Activated CD8-positive, alpha-beta memory T cell treated with anti-CD3 and anti-CD28 coated beads, Interleukin-2, amount 50 U/mL, for 24 hours (primary cell): ENCODE data around the gene KRTAP19-1.
"Not testable (repeated sequence)": the region's sequence is repeated elsewhere in the genome, so short reads cannot be mapped to it uniquely, and the experiment has no call there.

Experiments
- DNase-seq: peaks from one replicate; pipeline ENCODE4 v3.0.0-alpha.2; 2020; ENCODE audit errors: extremely low read depth

Gene KRTAP19-1

DNA sequence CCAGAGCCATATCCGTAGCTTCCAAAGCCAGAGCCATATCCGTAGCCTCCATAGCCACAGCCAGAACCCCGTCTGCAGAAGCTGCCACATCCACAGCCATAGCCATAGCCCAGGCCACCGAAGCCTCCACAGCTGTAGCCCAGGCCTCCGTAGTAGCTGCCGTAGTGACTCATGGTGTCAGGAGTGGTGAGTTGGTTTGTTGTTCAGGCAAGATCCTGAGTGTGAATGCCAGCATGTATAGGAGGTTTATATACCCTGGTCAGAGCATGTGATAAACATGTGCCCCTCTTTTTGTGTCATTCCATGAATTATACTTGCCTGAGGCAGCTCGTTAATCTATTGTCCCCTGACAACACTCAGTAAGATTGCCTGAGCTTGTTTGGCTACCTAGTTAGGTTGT, at the start of gene KRTAP19-1:
Gene KRTAP19-1, minus strand, starts transcription at position 223 of the 400 bp plus-strand sequence. Its CDS starts 50 bp downstream, at position 173.
- DNase-seq = no peak

DNA sequence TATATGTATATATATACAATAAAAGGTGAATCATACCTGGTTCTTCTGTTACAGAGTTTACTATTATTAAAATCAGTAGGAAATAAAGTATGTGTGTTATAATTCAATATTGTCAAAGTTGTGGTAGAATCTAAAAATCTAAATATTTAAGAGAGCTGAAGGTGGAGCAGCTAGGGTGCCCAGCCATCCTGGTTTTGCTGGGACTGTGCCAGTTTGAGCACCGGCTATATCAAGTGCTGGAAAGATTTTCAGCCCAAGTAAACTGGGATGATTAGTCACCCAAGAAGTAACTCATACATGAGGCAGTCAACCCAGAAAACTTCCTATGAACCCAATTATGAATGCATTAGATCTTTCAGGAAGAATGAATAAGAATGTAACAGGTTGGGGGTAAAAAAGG, 38.7 kb upstream of the KRTAP19-1 start:
- no peak for DNase-seq

DNA sequence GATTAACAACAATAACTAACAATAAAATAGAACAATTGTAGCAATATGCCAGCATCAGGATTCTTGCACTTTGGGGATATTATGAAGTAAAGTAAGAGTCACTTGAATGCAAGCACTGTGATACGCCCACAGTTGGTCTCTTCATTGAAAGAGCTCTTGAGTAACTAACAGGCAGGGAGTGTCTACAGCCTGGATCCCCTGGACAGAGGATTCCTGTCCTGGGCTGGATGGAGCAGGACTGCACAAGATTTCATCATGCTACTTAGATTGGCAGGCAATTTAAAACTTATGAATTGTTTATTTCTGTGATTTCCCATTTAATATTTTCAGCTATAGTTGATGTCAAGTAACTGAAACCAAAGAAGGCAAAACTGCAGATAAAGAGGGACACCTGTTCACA, 35.5 kb upstream of the KRTAP19-1 start:
- DNase-seq = no peak

DNA sequence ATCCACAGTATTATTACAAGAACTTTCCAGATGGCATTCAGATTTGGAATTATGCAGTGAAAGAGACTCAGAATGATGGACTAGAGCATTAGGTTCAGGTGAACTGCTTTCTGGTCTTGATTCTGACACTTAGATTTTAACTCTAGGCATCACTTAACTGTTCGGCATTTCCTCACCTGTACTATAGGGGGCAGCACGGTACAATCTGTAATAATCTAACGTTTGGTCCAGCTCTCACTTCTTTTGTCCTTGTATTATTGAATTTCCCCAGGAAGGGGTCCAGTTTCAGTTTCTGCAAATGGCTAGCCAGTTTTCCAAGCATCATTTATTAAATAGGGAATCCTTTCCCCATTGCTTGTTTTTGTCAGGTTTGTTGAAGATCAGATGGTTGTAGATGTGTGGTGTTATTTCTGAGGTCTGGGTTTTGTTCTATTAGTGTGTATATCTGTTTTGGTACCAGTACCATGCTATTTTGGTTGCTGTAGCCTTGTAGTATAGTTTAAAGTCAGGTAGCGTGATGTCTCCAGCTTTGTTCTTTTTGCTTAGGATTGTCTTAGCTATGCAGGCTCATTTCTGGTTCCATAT, 25.5 kb upstream of the KRTAP19-1 start:
- DNase-seq = not testable (repeated sequence)

DNA sequence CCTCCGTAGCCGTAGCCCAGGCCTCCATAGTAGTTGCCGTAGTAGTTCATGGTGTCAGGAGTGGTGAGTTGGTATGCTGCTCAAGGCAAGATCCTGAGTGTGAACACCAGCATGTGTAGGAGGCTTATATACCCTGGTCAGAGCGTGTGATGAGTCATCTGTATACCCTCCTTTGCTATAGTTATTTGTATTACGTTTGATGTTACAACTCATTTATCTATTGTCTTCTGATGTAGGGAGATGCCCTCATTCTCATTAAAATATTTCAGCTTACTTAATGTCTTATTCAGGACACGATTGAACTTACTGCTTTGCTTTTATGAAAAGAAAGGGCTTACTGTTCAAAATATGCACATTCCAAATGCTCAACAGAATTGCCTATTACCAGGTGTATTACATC, 21.9 kb upstream of the KRTAP19-1 start, which contains the start of gene KRTAP19-5:
Gene KRTAP19-5, minus strand, starts transcription at position 101 of the 400 bp plus-strand sequence. Its CDS starts 51 bp downstream, at position 50.
- DNase-seq = no peak

DNA sequence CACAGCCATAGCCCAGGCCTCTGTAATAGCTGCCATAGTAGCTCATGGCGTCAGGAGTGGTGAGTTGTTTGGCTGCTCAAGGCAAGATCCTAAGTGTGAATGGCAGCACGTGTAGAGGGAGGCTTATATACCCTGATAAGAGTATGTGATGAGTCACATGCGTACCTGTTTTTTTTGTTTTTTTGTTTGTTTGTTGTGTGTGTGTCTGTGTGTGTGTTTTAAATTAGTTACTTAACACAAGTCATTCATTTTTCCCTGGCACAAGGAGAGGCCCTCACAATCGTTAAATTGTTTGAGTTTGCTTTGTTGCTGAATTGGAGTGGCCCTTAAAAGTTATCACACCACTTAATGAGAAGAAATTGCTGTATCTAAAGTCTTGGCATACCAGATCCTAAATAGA, 16.9 kb upstream of the KRTAP19-1 start, which contains the start of gene KRTAP19-4:
Gene KRTAP19-4, minus strand, starts transcription at position 101 of the 400 bp plus-strand sequence. Its CDS starts 55 bp downstream, at position 46.
- DNase-seq = no peak

DNA sequence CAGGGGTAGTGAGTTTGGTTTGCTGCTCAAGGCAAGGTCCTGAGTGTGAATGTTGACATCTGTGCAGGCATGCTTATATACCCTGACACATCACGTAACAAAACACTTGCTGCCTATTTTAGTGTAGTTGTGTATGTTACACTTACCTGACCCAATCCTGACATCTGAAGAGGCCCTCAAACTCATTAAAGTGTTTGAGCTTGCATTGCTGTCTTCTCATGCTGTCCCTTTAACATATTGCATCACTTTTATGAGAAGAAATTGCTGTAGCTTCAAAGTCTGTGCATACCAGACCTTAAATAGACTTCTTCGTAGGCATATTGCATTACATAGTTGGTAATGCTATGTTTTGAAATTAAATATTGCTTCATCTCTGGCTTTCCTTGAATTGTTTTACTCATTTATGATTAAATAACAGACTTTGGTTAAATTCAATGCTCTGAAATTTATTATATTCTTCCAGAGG, 11.8 kb upstream of the KRTAP19-1 start, which contains the start of gene KRTAP19-3:
Gene KRTAP19-3, minus strand, starts transcription at position 51 of the 466 bp plus-strand sequence. CDS start 56 bp downstream, outside the sequence.
- DNase-seq = no peak

DNA sequence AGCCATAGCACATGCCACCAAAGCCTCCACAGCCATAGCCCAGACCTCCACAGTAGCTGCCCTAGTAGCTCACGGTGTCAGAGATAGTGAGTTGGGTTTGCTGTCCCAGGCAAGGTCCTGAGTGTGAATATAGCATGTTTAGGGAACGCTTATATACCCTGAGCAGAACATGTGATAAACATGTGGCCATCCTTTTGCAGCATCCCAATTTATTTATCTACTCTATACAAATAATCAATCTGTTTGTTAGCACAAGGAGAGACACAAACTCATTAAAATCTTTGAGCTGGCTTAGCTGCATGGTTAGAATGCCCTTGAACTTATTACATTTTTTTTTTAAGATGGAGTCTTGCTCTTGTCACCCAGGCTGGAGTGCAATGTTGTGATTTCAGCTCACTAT, 7.2 kb upstream of the KRTAP19-1 start, which contains the start of gene KRTAP19-2:
Gene KRTAP19-2, minus strand, starts transcription at position 101 of the 400 bp plus-strand sequence. Its CDS starts 88 bp downstream, at position 13.
- no peak for DNase-seq

DNA sequence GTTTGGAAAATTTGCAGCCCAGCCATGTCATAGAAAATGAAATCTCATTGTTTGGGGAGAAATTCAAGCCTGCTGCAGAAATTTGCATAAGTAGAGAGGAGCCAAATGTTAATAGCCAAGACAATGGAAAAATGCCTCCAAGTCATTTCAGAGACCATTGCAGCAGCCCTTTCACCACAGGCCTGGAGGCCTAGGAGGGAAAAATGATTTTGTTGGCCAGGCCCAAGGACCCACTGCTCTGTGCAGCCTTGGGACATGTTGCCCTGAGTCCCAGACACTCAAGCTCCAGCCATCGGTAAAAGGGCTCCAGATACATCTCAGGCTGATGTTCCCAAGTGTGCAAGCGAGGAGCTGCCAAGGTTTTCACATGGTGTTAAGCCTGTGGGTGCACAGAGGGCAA, 6.0 kb upstream of the KRTAP19-1 start:
- no peak for DNase-seq

DNA sequence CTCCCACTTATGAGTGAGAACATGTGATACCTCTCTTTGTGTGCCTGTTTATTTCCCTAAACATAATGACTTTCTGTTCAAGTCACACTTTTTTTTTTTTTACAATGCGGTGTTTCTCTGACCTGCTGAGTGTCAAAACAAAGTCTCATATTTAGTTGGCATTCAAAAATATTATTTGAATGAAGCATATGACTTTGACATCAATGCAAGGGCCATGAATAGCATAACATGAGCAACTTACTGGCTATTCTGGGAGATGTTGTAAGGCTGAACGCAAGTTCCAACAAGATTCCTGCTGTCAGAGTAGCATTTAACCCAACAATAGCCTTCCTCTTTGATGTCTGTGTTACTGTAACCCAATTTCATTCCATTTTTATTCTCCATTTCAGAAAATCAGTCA, 2.0 kb upstream of the KRTAP19-1 start:
- no peak for DNase-seq

DNA sequence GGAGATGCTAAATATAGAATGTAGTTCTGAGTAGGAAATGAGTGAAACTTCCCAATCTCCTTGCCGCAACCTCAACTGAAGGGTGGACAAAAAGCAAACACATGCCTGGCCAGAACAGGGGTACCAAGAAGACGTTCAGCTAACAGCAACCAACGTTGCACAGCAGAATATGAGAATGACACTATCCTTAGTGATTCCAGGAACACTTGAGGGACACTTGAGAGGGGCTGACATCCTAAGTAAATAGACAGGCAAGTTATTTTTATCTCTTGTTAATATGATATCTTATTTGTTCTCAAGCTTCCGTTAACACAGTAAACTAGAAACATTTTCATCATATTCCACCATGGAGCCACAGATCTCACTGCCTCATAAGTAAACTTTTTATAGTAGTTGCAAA, 908 bp downstream of the KRTAP19-1 start:
- no peak for DNase-seq

DNA sequence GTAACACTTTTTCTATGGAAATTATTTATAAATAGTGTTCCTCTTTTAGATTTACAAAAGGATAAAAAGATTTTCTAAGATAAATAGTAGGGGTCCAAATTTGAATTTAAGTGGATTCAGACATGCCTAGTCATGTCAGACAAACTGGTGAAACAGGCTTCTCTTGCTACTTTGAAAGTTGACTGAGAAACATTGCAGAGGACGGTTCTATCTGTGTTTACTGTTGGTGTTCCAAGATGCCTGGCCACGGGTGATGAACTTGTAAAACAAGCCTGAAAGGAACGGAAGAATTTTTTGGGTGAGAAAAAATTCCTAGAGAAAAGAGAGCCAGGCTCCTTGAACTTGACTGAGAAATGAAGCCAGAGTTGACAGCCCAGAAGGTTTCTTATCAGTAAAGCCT, 2.2 kb downstream of the KRTAP19-1 start:
- no peak for DNase-seq

DNA sequence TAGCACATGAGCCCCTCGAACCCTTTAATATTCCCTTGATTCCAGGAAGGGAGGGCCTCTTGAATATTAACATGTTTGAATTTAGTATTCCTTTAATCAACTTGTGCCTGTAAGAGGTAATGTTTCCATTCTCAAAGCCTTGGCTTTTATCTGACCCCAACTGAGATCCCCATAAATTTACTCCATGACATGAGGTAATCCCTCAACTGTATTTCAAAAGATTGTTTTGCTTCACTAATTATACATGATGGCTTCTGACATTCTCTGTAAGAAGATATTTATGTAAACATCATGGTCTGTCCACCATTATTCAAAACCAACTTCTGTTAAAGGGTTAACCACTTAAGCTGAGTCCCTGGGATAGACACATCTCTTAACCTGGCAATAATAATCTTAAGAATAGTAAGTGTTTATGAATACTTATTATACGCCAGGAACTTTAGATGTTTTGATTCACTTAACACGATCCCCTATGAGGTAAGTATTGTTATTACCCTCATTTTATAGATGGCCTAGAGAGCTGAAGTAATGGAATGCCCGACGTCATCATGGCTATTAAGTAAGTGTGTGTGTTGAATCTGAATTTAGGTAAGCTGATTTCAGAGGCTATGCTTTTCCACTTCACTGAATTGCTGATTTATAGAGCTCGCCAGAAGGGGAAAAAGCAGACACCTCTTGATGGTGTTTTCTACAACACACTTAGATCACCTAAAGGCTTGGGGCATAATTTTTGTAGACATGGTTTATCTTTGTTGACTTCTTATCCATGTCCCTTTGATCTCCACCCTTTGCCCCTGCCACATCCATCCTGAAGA, 11.1 kb downstream of the KRTAP19-1 start:
- DNase-seq = no peak

DNA sequence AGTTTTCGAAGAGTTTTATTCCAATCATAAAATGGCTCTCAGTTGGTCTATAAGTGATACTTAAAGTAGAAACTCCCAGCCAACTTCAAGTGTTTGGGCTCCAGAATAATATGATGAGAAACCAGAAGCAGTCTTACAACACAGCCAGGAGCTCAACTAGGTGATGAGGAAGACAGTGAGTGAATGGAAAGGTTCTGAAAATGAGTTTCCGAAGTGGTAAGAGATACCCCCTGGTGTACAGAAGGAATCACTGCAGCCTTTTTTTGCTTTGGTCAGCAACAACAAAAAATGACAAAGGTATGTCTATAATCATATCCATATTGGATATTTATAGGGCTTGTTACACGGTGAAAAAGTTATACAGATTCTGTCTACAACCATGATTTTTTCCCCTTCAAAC, 16.5 kb downstream of the KRTAP19-1 start:
- DNase-seq = no peak

DNA sequence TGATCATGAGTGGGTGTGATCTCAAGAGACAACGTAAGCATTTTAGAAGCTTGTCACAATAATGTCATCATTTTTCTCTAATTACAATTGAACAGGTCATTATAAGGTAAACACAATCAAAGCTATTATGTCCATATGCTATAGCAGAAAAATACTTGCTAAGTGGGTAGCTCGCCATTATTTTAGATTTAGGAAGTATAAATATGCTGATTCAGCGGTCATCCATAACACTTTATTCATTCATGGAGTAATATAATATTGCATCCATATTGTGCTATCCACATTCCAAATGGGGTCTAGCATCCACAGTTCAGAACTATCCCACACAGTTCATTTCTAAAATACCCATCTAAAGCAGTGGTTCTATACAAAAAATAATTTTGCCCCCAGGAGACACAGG, 31.7 kb downstream of the KRTAP19-1 start:
- DNase-seq = no peak

DNA sequence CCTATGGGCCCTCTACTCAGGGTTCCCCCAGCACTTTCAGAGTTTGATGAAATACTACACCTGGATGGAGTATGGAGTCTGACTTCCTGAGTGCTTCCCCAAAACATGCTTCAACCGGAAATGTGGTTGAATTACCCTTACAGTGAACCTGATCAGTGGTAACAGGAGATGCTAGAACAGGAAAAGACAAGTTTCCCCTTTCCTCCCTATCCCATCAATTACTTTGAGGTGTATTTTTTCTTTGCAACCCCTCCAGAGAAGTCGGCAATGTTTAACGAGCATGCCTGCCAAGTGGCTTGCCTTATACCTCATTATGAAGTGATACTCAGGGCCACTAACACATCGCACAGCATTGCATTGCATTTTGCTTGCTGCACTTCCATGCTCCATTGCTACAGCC, 33.1 kb downstream of the KRTAP19-1 start:
- no peak for DNase-seq

DNA sequence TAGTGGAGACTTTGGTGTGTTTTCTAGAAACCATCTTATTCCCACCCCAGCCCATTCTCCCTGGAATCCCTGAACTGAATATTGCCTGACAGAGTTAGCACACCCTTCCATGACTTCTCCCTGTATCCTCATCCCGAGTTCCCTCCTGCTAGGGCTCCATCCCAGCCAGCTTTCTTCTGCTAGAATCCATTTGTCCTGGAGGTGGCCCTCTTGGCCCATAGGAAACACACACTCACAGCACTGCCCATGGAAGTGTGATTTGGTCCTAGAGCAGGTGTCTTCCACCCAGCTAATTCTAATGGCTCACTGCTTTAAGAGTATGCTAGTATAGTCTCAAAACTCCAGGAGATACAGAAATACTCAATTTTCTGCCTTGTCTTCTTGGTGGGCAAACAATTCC, 36.0 kb downstream of the KRTAP19-1 start:
- no peak for DNase-seq

DNA sequence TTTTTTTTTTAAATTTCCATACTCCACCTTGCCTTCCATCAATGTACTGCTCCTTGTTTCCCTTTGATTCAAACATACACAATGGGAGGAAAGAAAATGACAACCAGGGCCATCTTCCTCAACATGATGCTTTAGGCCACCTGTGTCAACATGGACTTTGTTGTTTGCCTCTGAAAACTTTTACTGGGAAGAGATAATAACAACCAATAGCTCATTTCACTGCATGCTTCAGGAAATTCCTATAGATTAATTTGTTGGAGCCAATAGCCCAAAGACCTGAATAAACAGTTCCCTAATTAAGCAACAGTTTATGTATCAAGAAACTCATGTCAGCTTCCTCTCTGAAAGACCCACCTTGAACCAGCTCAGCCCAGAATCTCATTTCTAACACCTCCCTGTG, 36.9 kb downstream of the KRTAP19-1 start:
- no peak for DNase-seq

DNA sequence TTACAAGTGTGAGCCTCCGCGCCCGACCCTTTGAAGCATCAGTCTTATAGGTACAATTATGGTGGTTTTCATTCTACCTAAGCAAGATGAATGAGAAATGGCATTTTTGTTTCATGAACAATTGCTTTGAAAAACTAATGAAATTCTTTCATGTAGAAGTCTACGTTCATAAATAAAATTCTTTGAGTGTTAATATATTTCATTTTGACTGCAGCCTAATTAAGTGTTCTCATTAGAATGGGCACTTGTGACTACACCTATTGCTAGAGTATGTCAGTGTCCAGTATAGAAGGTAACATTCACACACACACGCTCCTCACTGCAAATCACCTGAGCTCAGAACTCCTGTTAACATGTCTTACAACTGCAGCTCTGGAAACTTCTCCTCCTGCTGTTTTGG, 40.2 kb downstream of the KRTAP19-1 start, which contains the start of gene KRTAP15-1:
Gene KRTAP15-1, plus strand, starts transcription at position 301 of the 400 bp plus-strand sequence. Its CDS starts 53 bp downstream, at position 354.
- DNase-seq = no peak

DNA sequence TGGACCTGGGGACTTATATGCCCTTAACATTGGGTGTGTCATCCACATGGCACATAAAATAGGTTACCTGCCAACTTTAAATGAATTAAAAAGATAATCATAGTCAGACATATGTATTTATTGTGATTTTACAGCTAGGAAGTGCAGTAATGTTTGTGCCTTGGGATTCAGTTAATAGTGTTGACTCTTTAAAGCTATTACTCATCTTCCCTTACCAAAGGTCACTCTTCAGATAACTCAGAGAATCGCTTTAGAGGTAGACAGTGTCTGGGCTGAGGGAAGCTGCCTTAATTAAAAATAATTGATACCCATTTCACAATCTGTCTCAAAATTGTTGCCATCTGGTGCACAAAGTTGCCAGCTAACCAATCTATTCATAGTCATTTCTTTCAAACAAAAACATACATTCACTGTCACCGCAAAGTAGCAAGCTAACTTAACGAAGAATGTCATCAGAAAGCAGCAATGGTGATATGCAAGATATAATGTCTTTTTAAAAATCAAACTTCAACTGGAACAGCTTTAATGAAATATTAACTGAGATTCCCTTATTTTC, 43.1 kb downstream of the KRTAP19-1 start:
- no peak for DNase-seq

DNA sequence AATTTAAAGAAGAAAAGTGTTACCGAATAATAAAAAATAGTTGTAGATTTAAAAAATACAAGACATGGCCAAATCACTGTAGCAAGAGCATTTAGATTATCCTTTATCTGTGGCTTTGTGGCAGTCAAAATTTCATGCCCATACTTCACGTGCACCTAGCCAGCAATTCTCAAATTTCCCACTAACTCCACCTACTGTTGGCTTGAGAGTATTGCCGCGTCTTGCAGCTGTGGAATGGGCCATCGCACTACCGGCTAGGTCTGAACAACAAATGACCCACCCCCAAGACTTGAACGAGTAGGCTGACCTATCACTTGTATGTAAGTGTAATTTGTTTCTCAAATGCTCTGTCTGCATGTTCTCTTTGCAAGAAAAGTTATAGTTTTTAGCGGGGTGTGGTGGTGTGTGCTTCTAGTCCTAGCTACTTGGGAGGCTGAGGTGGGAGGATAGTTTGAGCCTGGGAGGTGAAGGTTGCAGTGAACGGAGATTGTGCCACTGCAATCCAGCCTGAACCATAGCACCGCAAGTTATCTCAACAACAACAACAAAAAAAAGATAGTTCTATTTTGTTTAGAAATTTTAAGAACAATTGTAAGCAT, 46.0 kb downstream of the KRTAP19-1 start:
- DNase-seq = no peak

DNA sequence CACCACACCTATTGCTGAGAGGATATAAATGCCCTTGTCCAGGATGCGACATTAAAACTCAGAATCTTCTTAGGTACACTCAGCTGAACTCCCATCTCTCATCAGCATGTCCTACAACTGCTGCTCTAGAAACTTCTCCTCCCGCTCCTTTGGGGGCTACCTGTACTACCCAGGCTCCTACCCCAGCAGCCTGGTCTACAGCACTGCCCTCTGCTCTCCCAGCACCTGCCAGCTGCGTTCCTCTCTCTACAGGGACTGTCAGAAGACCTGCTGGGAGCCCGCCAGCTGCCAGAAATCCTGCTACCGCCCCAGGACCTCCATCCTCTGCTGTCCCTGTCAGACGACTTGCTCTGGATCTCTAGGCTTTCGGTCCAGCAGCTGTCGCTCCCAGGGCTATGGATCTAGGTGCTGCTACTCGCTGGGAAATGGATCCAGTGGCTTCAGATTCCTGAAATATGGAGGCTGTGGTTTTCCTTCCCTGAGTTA, 50.0 kb downstream of the KRTAP19-1 start, which contains the start of gene KRTAP13-4:
Gene KRTAP13-4, plus strand, starts transcription at position 51 of the 486 bp plus-strand sequence. Its CDS starts 56 bp downstream, at position 107.
- DNase-seq = no peak
